G401 (cell line): Measurements from ENCODE around the gene LRBA. TPM values are rescaled to one million over a fixed set of nuclear protein-coding genes. Genes with fewer than 3 reads are reported as not detected.

ENCODE experiments used
- DNase-seq: peaks from one replicate; pipeline ENCODE4 v3.0.0-alpha.2; 2015; ENCODE audit warnings: low spot score
- in situ Hi-C: cut with HindIII; loops from 2 replicates; pipeline ENCODE4 v1.10.0; 2016; ENCODE audit warnings: low sequenced_read_pairs, mixed read lengths
- total RNA-seq: library from RNA; depleted of rRNA; stranded (reverse); fragments of >200 nt; shearing (Covaris generic); gene quantifications from 2 replicates; pipeline ENCODE4 v1.2.3, GENCODE V29; 2014

Gene LRBA
- total RNA-seq, 1 experiment from 2014 or later = 71.7 TPM

GRCh38 chr4:150586162-150586810 is 428.8 kb downstream of the LRBA start:
- in situ Hi-C loops = no loop called here
- no peak for DNase-seq

- in situ Hi-C loops = no loop called here
- DNase-seq = no peak
These were observed 429.5 kb downstream of the LRBA start for GRCh38 chr4:150585611-150586010.

GRCh38 chr4:150584111-150584915 is 430.8 kb downstream of the LRBA start:
- no peak for DNase-seq
- in situ Hi-C loops = no loop called here

- peak; percentile 9 for DNase-seq
- in situ Hi-C loops = no loop called here
These were observed 431.6 kb downstream of the LRBA start for GRCh38 chr4:150583287-150584110.

GRCh38 chr4:150582873-150583286 is 432.2 kb downstream of the LRBA start:
- in situ Hi-C loops = no loop called here
- no peak for DNase-seq

- no peak for DNase-seq
- in situ Hi-C loops = no loop called here
These were observed 432.8 kb downstream of the LRBA start, which contains the start of gene MAB21L2 for GRCh38 chr4:150582146-150582872. Gene MAB21L2, plus strand, starts transcription at chr4:150582151. Its CDS starts 879 bp downstream, at chr4:150583030.

- DNase-seq = no peak
- in situ Hi-C loops = no loop called here
These were observed 433.4 kb downstream of the LRBA start for GRCh38 chr4:150581641-150582051.

- no peak for DNase-seq
- in situ Hi-C loops = no loop called here
These were observed 434.0 kb downstream of the LRBA start for GRCh38 chr4:150581056-150581605.

- no peak for DNase-seq
- in situ Hi-C loops = no loop called here
These were observed 434.8 kb downstream of the LRBA start for GRCh38 chr4:150580306-150580705.

GRCh38 chr4:150579551-150580234 is 435.4 kb downstream of the LRBA start:
- in situ Hi-C loops = no loop called here
- DNase-seq = no peak

- DNase-seq = peak; percentile 27
- in situ Hi-C loops = no loop called here
These were observed 436.2 kb downstream of the LRBA start for GRCh38 chr4:150578745-150579501.

GRCh38 chr4:150577796-150578195 is 437.3 kb downstream of the LRBA start:
- in situ Hi-C loops = no loop called here

GRCh38 chr4:150574678-150575077 is 440.4 kb downstream of the LRBA start:
- in situ Hi-C loops = no loop called here
- DNase-seq = no peak

More at GRCh38 chr4:150577796-150578195, 437.3 kb downstream of the LRBA start:
- no peak for DNase-seq

GRCh38 chr4:150573534-150573933 is 441.6 kb downstream of the LRBA start:
- in situ Hi-C loops = no loop called here

GRCh38 chr4:150572704-150573504 is 442.2 kb downstream of the LRBA start:
- in situ Hi-C loops = no loop called here
- DNase-seq = no peak

More at GRCh38 chr4:150573534-150573933, 441.6 kb downstream of the LRBA start:
- DNase-seq = no peak

- in situ Hi-C loops = no loop called here
- DNase-seq = no peak
These were observed 444.2 kb downstream of the LRBA start for GRCh38 chr4:150570862-150571261.
